Measurements from ENCODE around the gene PCDHGA8.

PCDHGA8 gene

GRCh38 chr5:141434006-141434405 is 41.6 kb downstream of the PCDHGA8 start:
- no peak for DNase-seq

GRCh38 chr5:141437221-141437620 is 44.8 kb downstream of the PCDHGA8 start:
- DNase-seq, result no peak

GRCh38 chr5:141439411-141440141 is 47.1 kb downstream of the PCDHGA8 start:
- DNase-seq, result no peak

GRCh38 chr5:141440341-141440740 is 47.9 kb downstream of the PCDHGA8 start:
- no peak for DNase-seq

GRCh38 chr5:141441571-141442170 is 49.2 kb downstream of the PCDHGA8 start:
- no peak for DNase-seq

Data from activated naive CD4-positive, alpha-beta T cell treated with Interleukin-2 at 50 U/mL for 16 hours (primary cell).